Suprapubic skin (tissue), 3 donors: ENCODE measurements around the gene GPR149.

Experiments used
- POLR2A ChIP-seq, 2 donors: fragments of 450-650 bp; IDR thresholded peaks; one replicate each; pipeline ENCODE4 v1.6.1; 2017; ENCODE audit warnings: antibody characterized with exemption in 2 of 2, mild to moderate bottlenecking in 2 of 2, moderate library complexity in 2 of 2
- TF ChIP-seq, protein P1 (sequence below), 2 donors: fragments of 200-600 bp in 1 of 2; fragments of 450-650 bp in 1 of 2; sonication (generic) in 1 of 2; IDR thresholded peaks; one replicate each; pipeline ENCODE4 v1.5.1; 2016 to 2019; ENCODE audit warnings: antibody characterized with exemption in 2 of 2, mild to moderate bottlenecking in 1 of 2, moderate library complexity in 1 of 2

DNA sequence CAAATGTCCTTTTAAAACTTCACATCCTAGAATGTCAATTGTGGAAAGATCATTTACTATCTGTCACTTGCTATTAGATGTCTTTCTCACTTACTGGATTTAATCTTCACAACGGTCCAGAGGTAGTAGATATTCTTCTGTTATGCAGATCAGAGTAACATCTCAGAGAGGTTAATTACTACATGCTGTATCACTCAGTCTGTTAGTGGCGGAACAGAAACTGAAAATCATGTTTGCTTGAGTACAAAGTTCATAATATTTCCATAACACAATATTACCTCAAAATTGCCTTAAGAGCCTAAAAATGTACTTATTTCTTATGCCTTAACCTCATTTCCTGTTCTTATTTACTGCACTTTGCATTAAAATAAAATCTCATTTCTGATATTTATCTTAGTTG, 28.6 kb upstream of the GPR149 start:
- TF ChIP-seq, protein P1, sequence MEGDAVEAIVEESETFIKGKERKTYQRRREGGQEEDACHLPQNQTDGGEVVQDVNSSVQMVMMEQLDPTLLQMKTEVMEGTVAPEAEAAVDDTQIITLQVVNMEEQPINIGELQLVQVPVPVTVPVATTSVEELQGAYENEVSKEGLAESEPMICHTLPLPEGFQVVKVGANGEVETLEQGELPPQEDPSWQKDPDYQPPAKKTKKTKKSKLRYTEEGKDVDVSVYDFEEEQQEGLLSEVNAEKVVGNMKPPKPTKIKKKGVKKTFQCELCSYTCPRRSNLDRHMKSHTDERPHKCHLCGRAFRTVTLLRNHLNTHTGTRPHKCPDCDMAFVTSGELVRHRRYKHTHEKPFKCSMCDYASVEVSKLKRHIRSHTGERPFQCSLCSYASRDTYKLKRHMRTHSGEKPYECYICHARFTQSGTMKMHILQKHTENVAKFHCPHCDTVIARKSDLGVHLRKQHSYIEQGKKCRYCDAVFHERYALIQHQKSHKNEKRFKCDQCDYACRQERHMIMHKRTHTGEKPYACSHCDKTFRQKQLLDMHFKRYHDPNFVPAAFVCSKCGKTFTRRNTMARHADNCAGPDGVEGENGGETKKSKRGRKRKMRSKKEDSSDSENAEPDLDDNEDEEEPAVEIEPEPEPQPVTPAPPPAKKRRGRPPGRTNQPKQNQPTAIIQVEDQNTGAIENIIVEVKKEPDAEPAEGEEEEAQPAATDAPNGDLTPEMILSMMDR (IDR thresholded peaks at IDR 0.05) = no peak
- TF ChIP-seq POLR2A (IDR thresholded peaks at IDR 0.05) = no peak
